DMS114 treated with DMSO at 0.1 percent for 48 hours (cell line): ENCODE measurements around the gene ADD1.
"Not testable (repeated sequence)": the region's sequence is repeated elsewhere in the genome, so short reads cannot be mapped to it uniquely, and the experiment has no call there.

Experiments
- DNase-seq: peaks from one replicate; lab custom pipeline; 2025; ENCODE audit not compliant: unreplicated experiment; lab: John Stamatoyannopoulos, UW

ADD1 gene

GRCh38 chr4:2915789-2916188 lies 72.1 kb downstream of the ADD1 start:
- DNase-seq = no peak

- not testable (repeated sequence) for DNase-seq
These were observed 73.1 kb downstream of the ADD1 start for GRCh38 chr4:2916696-2917095.

- not testable (repeated sequence) for DNase-seq
These were observed 74.7 kb downstream of the ADD1 start for GRCh38 chr4:2918300-2918699.

DNA sequence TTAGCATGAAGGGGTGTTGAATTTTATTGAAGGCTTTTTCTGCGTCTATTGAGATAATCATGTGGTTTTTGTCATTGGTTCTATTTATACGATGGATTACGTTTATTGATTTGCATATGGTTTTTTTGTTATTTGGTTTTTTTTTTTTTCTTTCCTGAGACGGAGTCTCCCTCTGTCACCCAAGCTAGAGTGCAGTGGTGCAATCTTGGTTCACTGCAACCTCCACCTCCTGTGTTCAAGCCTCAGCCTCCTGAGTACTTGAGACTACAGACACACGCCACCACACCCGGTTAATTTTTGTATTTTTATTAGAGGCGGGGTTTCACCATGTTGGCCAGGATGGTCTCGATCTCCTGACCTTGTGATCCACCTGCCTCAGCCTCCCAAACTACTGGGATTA lies 75.1 kb downstream of the ADD1 start:
- not testable (repeated sequence) for DNase-seq

GRCh38 chr4:2922453-2923101 lies 78.9 kb downstream of the ADD1 start:
- not testable (repeated sequence) for DNase-seq

DNA sequence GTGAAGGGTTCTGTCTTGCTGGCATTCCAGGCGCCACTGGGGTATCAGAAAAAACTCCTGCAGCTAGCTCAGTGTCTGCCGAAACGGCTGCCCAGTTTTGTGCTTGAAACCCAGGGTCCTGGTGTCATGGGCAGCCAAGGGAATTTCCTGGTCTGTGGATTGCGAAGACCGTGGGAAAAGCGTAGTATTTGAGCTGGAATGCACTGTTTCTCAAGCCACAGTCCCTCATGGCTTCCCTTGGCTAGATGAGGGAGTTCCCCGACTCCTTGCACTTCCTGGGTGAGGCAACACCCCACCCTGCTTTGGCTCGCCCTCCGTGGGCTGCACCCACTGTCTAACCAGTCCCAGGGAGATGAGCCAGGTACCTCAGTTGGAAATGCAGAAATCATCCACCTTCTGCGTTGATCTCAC lies 79.5 kb downstream of the ADD1 start:
- no peak for DNase-seq

GRCh38 chr4:2923668-2924173 lies 80.1 kb downstream of the ADD1 start:
- no peak for DNase-seq

- no peak for DNase-seq
These were observed 80.6 kb downstream of the ADD1 start for GRCh38 chr4:2924286-2924685.

DNA sequence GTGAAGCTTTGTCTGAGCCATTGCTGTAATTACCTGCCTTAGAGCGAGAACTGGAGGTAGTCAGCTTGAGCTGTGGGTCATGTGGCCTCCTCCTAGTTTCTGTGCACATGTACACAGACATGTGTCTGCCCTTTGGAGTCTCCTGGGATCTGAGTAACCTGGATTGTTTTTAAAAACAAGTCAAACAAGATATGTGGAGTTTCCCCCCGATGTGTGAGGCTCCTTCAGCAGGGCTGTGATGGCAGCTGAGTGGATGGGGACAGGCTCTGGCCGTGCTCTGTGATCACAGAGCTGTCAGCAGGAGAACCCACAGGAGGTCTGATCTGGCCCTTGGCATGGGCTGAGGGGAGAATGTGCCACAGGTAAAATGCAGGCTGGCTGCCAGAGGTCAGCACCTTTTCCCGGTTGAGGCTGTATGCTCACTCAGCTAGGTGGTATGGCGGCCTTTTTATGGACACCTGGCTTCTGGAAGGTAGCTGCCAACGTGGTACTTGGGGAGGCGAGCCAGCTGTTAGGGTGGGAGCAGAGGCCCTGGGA lies 81.2 kb downstream of the ADD1 start:
- DNase-seq = no peak

DNA sequence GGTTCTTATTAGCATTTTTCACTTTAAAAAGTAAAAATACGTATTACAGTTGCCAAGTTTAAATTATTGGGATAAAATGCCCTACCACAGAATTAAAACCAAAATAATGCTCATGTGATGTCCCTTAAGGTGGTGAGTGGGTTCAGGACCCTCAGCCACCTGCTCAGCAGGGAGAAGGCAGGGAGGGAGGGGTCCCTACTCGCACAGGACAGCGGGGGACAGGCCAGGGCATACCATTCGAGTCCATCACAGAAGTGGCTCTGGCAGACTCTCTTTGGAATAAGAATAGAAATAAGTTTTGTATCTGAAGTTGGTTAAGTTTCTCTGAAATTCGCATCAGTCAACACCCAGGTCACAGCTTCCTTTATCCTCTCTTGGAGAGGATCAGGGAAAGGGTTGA lies 81.9 kb downstream of the ADD1 start:
- no peak for DNase-seq

GRCh38 chr4:2925931-2926860 lies 82.6 kb downstream of the ADD1 start:
- DNase-seq = no peak

GRCh38 chr4:2927016-2927695 lies 83.5 kb downstream of the ADD1 start:
- DNase-seq = no peak

- no peak for DNase-seq
These were observed 84.0 kb downstream of the ADD1 start for GRCh38 chr4:2927696-2928075.

DNA sequence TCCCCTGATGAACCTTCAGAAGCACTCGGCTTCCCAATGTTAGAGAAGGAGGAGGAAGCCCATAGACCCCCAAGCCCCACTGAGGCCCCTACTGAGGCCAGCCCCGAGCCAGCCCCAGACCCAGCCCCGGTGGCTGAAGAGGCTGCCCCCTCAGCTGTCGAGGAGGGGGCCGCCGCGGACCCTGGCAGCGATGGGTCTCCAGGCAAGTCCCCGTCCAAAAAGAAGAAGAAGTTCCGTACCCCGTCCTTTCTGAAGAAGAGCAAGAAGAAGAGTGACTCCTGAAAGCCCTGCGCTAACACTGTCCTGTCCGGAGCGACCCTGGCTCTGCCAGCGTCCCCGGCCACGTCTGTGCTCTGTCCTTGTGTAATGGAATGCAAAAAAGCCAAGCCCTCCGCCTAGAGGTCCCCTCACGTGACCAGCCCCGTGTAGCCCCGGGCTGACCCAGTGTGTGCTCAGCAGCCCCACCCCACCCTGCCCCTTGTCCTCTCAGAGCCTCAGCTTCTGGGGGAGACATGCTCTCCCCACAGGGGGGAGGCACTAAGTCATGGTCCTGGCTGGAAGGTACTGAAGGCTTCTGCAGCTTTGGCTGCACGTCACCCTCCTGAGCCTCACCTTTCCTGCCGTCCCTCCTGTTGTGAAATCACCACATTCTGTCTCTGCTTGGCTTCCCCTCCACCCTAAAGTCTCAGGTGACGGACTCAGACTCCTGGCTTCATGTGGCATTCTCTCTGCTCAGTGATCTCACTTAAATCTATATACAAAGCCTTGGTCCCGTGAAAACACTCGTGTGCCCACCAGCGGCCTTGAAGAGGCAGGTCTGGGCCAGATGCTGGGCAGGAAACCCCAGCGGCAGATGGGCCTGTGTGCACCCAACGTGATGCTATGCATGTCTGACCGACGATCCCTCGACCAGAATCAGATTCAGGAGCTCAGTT lies 84.9 kb downstream of the ADD1 start:
- no peak for DNase-seq

DNA sequence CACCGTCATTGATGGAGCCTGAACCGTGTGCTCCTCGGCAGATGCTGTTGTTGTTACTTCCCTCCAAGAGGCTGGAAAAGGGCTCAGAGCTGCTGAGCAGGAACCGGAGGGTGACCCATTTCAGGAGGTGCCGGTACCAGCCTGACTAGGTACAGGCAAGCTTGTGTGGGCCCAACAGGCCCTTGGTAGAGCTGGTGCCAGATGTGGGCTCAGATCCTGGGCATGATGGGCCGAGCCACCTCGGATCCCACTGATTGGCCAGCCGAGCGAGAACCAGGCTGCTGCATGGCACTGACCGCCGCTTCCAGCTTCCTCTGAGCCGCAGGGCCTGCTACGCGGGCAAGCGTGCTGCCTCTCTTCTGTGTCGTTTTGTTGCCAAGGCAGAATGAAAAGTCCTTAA lies 85.8 kb downstream of the ADD1 start:
- DNase-seq = no peak

DNA sequence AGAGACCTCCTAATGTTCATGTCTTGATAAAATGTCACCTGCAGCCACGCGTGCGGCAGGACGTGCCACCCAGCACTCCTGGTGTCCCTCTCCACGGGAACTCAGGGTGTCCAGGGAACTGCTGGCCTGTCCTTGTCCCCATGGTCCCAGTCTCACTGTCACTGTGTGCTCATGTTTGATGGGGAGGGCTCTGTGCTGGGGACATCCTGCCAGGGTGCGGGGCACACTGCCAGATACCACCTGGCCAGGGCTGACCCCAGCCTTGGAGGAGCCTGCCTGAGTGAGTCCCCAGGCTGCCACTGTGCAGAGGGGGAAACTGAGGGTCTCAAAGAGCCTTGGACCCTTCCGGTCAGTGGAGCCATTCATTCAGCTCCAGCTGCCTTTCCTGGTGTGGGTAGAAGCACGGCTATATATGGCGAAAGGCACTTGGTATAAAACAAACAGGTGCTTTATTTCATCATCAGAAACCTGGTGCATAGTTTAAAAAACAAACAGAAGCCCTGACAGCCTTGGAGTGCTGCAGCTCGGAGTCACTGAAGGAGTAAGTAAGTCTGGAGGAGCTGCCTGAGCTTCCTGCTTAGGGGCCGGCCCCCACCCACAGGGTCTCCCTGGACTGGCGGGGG lies 86.6 kb downstream of the ADD1 start:
- DNase-seq = no peak

GRCh38 chr4:2930758-2931511 lies 87.3 kb downstream of the ADD1 start:
- DNase-seq = no peak

- no peak for DNase-seq
These were observed 88.1 kb downstream of the ADD1 start for GRCh38 chr4:2931512-2932301.
